Karpas-422 (cell line): Measurements from ENCODE around the gene CCDC33. TPM values are rescaled to one million over a fixed set of nuclear protein-coding genes. Genes with fewer than 3 reads are reported as not detected.

Source experiments
- DNase-seq: peaks from one replicate; pipeline ENCODE4 v3.0.0-alpha.2; 2015
- H2AFZ ChIP-seq: fragments of 200-600 bp; sonication (generic); 2 replicates; pipeline ENCODE4 v1.6.1; 2014; ENCODE audit warnings: antibody characterized with exemption, low read length, mixed read lengths
- H3K27ac ChIP-seq: fragments of 200-600 bp; sonication (generic); 2 replicates; pipeline ENCODE4 v1.5.1; 2014; ENCODE audit warnings: mild to moderate bottlenecking, low read length, moderate library complexity
- H3K27me3 ChIP-seq: fragments of 200-600 bp; sonication (generic); 2 replicates; pipeline ENCODE4 v1.6.1; 2014; ENCODE audit warnings: low read length, mixed read lengths
- H3K36me3 ChIP-seq: fragments of 200-600 bp; sonication (generic); 2 replicates; pipeline ENCODE4 v1.6.1; 2014; ENCODE audit warnings: low read length, mixed read lengths; ENCODE audit not compliant: insufficient read depth
- H3K4me1 ChIP-seq: fragments of 200-600 bp; sonication (generic); 2 replicates; pipeline ENCODE4 v1.6.1; 2014; ENCODE audit warnings: mild to moderate bottlenecking, low read length, mixed read lengths
- H3K4me2 ChIP-seq: fragments of 200-600 bp; sonication (generic); 2 replicates; pipeline ENCODE4 v1.6.1; 2014; ENCODE audit warnings: low read length, low read depth, mild to moderate bottlenecking; ENCODE audit not compliant: poor library complexity, severe bottlenecking
- H3K4me3 ChIP-seq: fragments of 200-600 bp; sonication (generic); 2 replicates; pipeline ENCODE4 v1.5.1; 2014; ENCODE audit warnings: mild to moderate bottlenecking, antibody characterized with exemption, low read length, mixed read lengths
- H3K79me2 ChIP-seq: fragments of 200-600 bp; sonication (generic); 2 replicates; pipeline ENCODE4 v1.6.1; 2014; ENCODE audit warnings: mild to moderate bottlenecking, low read length, mixed read lengths
- H3K9ac ChIP-seq: fragments of 200-600 bp; sonication (generic); 2 replicates; pipeline ENCODE4 v1.6.0; 2014; ENCODE audit warnings: low read length
- H3K9me2 ChIP-seq: fragments of 200-600 bp; sonication (generic), shearing (Covaris generic); replicated peaks from 2 replicates; pipeline ENCODE4 v1.6.0; 2014; ENCODE audit warnings: mild to moderate bottlenecking, low read length, moderate library complexity; ENCODE audit not compliant: insufficient read depth
- H3K9me3 ChIP-seq: fragments of 300-700, 200-600 bp; sonication (generic); 2 replicates; pipeline ENCODE4 v1.6.1; 2014; ENCODE audit warnings: low read length, mixed read lengths
- H4K20me1 ChIP-seq: fragments of 200-600 bp; sonication (generic); 2 replicates; pipeline ENCODE4 v1.6.1; 2014; ENCODE audit warnings: mild to moderate bottlenecking, antibody characterized with exemption, low read length, low read depth; ENCODE audit not compliant: insufficient read depth
- total RNA-seq: library from RNA; depleted of rRNA; stranded (reverse); fragments of >200 nt; shearing (Covaris generic); gene quantifications from 2 replicates; pipeline ENCODE4 v1.2.3, GENCODE V29; 2014; ENCODE audit warnings: low replicate concordance

Gene CCDC33
- total RNA-seq, 1 experiment from 2014 or later: not detected

DNA sequence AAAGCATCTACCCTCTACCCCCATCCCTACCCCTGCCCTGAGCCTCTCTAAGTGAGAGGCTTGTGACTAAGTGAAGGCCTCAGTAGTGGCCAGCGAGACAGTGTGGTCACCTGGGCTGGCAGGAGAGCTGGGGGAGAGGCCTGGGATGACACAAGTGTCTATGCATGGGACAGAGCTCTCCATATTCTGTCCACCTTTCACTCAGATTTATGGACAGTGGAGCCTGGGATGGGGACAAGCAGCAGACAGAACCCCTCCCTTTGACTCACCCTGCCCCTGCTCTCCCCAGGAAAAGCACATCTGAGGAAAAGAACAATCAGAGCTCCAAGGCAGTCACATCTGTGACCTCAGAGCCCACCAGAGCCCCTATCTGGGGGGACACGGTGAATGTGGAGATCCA lies 26.0 kb downstream of the CCDC33 start:
- no peak overlapping the region for H2AFZ ChIP-seq
- no peaks in the 10 kb centered on the region for H3K27me3 ChIP-seq
- H3K4me1 ChIP-seq: peaks cover 32% of the 10 kb centered on the region
- no peaks in the 10 kb centered on the region for H3K9me3 ChIP-seq
- no peak overlapping the region for H3K4me2 ChIP-seq
- DNase-seq: no peak
- no peak overlapping the region for H3K27ac ChIP-seq
- H3K9me2 ChIP-seq: no peaks in the 10 kb centered on the region
- H3K36me3 ChIP-seq: no peaks in the 10 kb centered on the region
- no peaks in the 10 kb centered on the region for H4K20me1 ChIP-seq
- no peaks in the 10 kb centered on the region for H3K79me2 ChIP-seq
- H3K4me3 ChIP-seq: no peak overlapping the region
- H3K9ac ChIP-seq: no peak overlapping the region

DNA sequence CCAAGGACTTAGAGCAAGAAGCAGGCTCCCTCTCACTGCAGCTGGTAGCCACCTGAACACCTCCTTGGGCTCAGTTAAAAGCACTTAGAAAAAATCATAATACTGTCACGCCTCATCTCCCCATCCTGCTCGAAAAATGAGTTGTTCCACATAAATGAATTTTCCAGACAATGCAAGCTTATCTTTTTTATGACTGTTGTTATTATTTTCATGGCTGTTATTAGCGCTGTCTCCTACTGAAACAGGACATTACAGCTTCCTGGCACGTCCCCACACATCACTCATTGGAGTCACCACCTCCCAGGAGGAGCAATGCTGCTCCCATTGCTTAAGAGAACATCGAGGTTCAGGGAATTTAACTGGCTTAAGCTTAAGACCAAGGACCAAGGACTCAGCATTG lies 26.5 kb downstream of the CCDC33 start:
- Histone ChIP-seq H3K9ac (no peak overlapping the region), H3K36me3 (no peaks in the 10 kb centered on the region), H4K20me1 (no peaks in the 10 kb centered on the region), H3K9me2 (no peaks in the 10 kb centered on the region), H3K4me2 (no peak overlapping the region), H3K79me2 (no peaks in the 10 kb centered on the region), H3K4me3 (no peak overlapping the region), H3K27me3 (no peaks in the 10 kb centered on the region), H3K9me3 (no peaks in the 10 kb centered on the region), H2AFZ (no peak overlapping the region), H3K4me1 (peaks cover 27% of the 10 kb centered on the region), H3K27ac (no peak overlapping the region)
- no peak for DNase-seq

DNA sequence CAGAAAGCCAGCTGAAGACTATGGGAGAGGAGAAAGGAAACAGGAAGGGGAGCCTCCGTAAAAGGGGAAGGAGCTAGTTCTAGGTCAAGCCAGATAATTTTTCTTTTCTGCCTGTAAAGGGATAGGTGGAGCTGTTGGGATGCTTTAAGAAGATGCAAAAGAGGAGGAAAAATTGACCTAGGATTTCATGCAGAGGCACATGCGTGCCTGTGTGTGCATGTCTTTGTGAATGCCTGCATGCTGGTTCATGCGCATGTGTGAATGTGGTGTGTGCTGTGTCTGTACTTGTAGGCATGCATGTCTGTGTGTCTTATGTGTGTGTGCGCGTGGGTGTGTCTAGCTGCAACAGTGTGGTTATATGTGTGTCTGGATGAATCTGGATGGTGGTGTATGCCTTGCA lies 27.3 kb downstream of the CCDC33 start:
- Histone ChIP-seq H3K27me3 (no peaks in the 10 kb centered on the region), H4K20me1 (no peaks in the 10 kb centered on the region), H3K79me2 (no peaks in the 10 kb centered on the region), H3K4me2 (no peak overlapping the region), H2AFZ (no peak overlapping the region), H3K9me3 (no peaks in the 10 kb centered on the region), H3K9ac (no peak overlapping the region), H3K27ac (no peak overlapping the region), H3K4me3 (no peak overlapping the region), H3K9me2 (no peaks in the 10 kb centered on the region), H3K36me3 (no peaks in the 10 kb centered on the region), H3K4me1 (peaks cover 21% of the 10 kb centered on the region)
- no peak for DNase-seq

DNA sequence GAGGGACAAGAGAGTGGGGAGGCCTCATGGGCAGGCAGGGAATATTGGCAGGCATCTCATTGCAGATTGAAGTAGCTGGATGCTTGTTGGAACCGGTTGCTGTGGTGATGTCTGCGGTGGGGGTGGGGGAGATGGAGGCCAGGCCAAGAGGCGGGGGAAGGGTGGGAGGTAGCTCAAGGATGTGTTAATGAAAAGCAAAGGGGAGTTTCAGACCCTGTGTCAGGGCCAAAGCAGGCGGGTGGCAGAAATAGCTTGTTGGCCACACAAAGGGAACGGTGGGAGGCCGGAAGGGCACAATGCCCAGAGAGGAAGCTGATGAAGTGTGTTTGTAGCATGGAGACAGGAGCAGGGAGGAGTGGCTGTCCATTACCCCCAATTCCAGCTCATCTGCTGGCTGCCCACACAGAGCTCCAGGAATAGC lies 28.0 kb downstream of the CCDC33 start:
- H2AFZ ChIP-seq: no peak overlapping the region
- no peaks in the 10 kb centered on the region for H4K20me1 ChIP-seq
- H3K9me3 ChIP-seq: no peaks in the 10 kb centered on the region
- no peak overlapping the region for H3K4me3 ChIP-seq
- no peaks in the 10 kb centered on the region for H3K27me3 ChIP-seq
- no peaks in the 10 kb centered on the region for H3K36me3 ChIP-seq
- DNase-seq: no peak
- H3K9ac ChIP-seq: no peak overlapping the region
- H3K4me2 ChIP-seq: no peak overlapping the region
- peaks cover 15% of the 10 kb centered on the region for H3K4me1 ChIP-seq
- H3K27ac ChIP-seq: no peak overlapping the region
- H3K9me2 ChIP-seq: no peaks in the 10 kb centered on the region
- H3K79me2 ChIP-seq: no peaks in the 10 kb centered on the region

DNA sequence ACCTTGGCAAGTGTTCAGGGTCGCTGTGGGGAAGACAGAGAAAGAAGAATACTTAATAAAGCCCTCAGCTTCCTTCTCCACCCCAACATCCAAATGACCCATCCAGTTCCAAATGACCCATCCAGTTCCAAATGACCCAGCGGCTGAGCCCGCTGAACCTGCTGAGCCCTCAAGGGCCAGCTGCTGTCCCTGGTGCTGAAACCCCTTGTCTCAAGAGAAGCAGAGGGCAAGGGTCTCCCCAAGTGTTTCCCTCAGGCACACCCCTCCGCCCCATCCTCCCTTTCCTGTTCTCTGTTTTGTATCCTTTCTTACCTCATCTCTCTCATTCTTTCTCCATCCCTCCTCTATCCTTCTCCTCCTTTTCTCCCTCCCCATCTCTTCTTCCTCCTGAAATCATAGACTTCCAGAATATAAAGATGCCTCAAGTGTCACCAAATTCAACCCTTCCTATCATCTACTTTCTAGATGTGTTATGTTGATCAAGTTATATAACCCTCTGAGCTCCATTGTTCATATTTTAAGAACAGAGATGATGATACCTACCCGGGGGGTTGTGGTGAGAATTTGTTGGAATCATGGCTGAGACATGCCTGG lies 29.0 kb downstream of the CCDC33 start:
- Histone ChIP-seq H3K79me2 (no peaks in the 10 kb centered on the region), H3K4me2 (no peak overlapping the region), H3K36me3 (no peaks in the 10 kb centered on the region), H3K27me3 (no peaks in the 10 kb centered on the region), H3K9me2 (no peaks in the 10 kb centered on the region), H3K9ac (no peak overlapping the region), H3K4me1 (peaks cover 5% of the 10 kb centered on the region), H4K20me1 (no peaks in the 10 kb centered on the region), H2AFZ (no peak overlapping the region), H3K9me3 (no peaks in the 10 kb centered on the region), H3K27ac (no peak overlapping the region), H3K4me3 (no peak overlapping the region)
- peak; percentile 61 for DNase-seq

DNA sequence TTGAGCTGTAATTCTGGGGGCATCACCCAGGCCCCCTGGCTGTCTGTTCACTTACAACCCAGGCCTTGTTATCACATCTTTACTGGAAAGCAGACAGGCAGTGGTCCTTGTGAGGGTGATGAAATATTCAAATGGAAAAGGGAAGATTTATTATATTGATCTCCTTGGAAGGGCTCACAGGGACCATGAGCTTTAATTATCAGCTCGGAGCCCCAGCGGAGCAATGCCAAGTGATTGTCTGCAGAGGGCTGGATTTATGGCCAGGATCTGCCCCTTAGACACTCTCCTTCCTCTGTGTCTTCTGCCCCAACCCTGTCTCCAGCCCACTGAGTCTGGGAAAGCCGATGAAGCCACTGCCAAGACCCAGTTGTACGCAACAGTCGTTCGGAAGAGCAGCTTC lies 31.9 kb downstream of the CCDC33 start:
- H2AFZ ChIP-seq: no peak overlapping the region
- no peak overlapping the region for H3K27ac ChIP-seq
- H3K9me3 ChIP-seq: no peaks in the 10 kb centered on the region
- no peak for DNase-seq
- H3K79me2 ChIP-seq: no peaks in the 10 kb centered on the region
- no peaks in the 10 kb centered on the region for H3K9me2 ChIP-seq
- no peak overlapping the region for H3K4me3 ChIP-seq
- H3K4me1 ChIP-seq: no peaks in the 10 kb centered on the region
- H3K9ac ChIP-seq: no peak overlapping the region
- no peaks in the 10 kb centered on the region for H3K36me3 ChIP-seq
- no peaks in the 10 kb centered on the region for H3K27me3 ChIP-seq
- H3K4me2 ChIP-seq: no peak overlapping the region
- H4K20me1 ChIP-seq: no peaks in the 10 kb centered on the region

DNA sequence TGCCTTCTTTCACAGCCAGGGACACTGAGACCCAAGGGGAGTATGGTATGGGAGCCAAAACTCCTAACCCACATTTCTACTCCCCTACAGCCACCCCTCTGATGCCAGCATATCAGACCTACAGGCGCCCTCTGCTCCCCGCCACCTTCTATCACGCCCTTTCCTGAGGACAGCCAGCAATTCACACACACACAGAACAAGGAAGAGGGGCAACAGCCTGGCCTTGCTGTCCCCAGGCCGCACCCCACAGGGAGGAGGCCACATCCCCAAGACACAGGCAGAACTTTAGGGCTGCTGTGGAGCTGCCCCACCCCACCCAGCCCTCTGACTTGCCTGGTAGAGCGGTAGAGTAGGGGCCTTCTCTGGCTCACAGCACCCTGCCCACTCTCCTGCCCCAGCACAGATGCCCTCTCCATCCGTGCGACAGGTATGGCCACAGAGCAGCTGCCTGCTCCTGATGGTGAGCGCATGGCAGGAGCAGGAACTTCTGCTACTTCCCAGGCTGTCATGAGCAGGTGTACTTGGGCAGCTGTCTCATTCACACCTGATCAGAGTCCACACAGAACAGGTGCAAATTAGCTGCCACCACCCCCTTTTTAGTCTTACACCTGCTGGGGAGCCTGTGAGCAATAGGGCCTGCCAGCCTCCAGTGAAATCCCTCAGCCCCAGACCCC lies 33.4 kb downstream of the CCDC33 start:
- Histone ChIP-seq H3K27me3 (no peaks in the 10 kb centered on the region), H3K9ac (no peak overlapping the region), H3K36me3 (no peaks in the 10 kb centered on the region), H3K9me3 (no peaks in the 10 kb centered on the region), H4K20me1 (no peaks in the 10 kb centered on the region), H2AFZ (no peak overlapping the region), H3K4me2 (no peak overlapping the region), H3K27ac (no peak overlapping the region), H3K4me1 (no peaks in the 10 kb centered on the region), H3K9me2 (no peaks in the 10 kb centered on the region), H3K4me3 (no peak overlapping the region), H3K79me2 (no peaks in the 10 kb centered on the region)
- no peak for DNase-seq

DNA sequence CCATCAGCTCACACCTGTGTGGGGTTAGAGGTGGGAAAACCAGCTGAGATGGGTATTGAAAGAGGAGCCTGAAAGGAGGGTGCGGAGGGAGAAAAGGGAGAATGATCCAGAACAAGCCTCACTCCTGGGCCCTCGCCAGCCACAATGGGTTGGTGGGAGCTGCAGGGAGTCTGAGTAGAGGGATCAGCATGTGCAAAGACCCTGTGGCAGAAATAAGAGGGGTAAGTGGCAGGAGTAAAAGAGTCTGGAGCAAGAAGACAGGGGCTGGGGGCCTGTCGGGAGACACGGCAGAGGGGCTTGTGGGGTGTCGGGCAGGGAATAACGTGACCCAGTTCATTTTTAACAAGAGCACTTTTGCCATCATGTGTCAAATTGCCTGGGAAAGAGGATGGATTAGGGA lies 34.0 kb downstream of the CCDC33 start:
- Histone ChIP-seq H3K79me2 (no peaks in the 10 kb centered on the region), H3K36me3 (no peaks in the 10 kb centered on the region), H3K4me1 (no peaks in the 10 kb centered on the region), H3K9me3 (no peaks in the 10 kb centered on the region), H4K20me1 (no peaks in the 10 kb centered on the region), H3K9me2 (no peaks in the 10 kb centered on the region), H3K9ac (no peak overlapping the region), H3K27ac (no peak overlapping the region), H3K27me3 (no peaks in the 10 kb centered on the region), H3K4me3 (no peak overlapping the region), H3K4me2 (no peak overlapping the region), H2AFZ (no peak overlapping the region)
- no peak for DNase-seq
